ENCODE measurements around the gene ZP2. TPM values are rescaled to one million over a fixed set of nuclear protein-coding genes. Genes with fewer than 3 reads are reported as not detected.

Gene ZP2
- total RNA-seq, 1 donor from 2014 or later = not detected

DNA sequence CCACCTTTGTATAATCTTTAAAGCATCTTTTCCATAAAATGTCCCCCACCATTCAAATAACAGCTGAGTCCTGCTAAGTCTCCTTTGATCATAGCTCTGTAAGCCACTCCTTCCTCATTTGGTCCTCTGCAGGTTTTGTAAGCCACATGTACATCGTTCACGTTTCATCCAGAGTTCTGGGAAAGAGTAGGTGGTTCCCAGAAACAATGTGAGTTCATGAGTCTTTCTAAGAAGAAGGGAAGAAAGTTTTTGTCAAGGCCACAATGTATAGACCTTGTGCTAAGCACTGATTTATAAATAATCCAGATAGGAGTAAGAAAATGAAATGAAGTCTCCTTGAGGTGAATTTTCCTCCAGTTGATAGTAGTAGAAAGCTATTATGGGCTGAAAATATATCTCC is 13.4 kb upstream of the ZP2 start:
- no peaks in the 10 kb centered on the region for H3K4me1 Mint-ChIP-seq (ENCODE audit: unreplicated experiment)
- H3K4me3 Mint-ChIP-seq (ENCODE audit: unreplicated experiment) = no peak overlapping the region
- no peaks in the 10 kb centered on the region for H3K36me3 Mint-ChIP-seq (ENCODE audit: unreplicated experiment)
- H3K9me3 Mint-ChIP-seq (ENCODE audit: unreplicated experiment) = no peaks in the 10 kb centered on the region
- no peak for DNase-seq (ENCODE audit: extremely low spot score, unreplicated experiment)
- H3K27ac Mint-ChIP-seq (ENCODE audit: unreplicated experiment) = no peak overlapping the region
- TF ChIP-seq, protein P1, sequence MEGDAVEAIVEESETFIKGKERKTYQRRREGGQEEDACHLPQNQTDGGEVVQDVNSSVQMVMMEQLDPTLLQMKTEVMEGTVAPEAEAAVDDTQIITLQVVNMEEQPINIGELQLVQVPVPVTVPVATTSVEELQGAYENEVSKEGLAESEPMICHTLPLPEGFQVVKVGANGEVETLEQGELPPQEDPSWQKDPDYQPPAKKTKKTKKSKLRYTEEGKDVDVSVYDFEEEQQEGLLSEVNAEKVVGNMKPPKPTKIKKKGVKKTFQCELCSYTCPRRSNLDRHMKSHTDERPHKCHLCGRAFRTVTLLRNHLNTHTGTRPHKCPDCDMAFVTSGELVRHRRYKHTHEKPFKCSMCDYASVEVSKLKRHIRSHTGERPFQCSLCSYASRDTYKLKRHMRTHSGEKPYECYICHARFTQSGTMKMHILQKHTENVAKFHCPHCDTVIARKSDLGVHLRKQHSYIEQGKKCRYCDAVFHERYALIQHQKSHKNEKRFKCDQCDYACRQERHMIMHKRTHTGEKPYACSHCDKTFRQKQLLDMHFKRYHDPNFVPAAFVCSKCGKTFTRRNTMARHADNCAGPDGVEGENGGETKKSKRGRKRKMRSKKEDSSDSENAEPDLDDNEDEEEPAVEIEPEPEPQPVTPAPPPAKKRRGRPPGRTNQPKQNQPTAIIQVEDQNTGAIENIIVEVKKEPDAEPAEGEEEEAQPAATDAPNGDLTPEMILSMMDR (IDR thresholded peaks at IDR 0.05) = no peak
- H3K27me3 Mint-ChIP-seq (ENCODE audit: unreplicated experiment) = peaks cover 61% of the 10 kb centered on the region

DNA sequence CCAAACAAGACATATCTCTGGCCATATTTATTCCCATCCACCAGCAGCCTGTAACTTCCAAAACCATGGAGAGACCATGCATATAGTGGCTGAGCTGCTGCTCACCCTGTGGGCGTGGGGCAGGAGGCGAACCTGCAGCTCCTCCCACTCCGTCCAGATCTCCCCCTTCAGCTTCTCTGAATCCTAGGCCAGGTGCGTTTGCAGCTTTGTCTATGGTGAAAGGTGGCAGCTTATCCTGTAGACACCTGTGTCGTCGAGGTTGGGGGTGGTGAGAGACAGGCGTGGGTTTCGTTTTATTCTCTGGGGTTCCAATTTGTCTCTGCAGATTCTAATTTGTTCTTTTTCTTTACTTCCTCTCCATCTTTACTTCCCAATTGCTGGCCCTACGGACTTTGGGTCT is 12.4 kb upstream of the ZP2 start:
- Mint-ChIP-seq H3K4me3 (ENCODE audit: unreplicated experiment) (no peak overlapping the region), H3K36me3 (ENCODE audit: unreplicated experiment) (no peaks in the 10 kb centered on the region), H3K9me3 (ENCODE audit: unreplicated experiment) (no peaks in the 10 kb centered on the region), H3K27ac (ENCODE audit: unreplicated experiment) (no peak overlapping the region), H3K4me1 (ENCODE audit: unreplicated experiment) (no peaks in the 10 kb centered on the region), H3K27me3 (ENCODE audit: unreplicated experiment) (peaks cover 57% of the 10 kb centered on the region)
- peak; percentile 44 for DNase-seq (ENCODE audit: extremely low spot score, unreplicated experiment)
- TF ChIP-seq, protein P1 (IDR thresholded peaks at IDR 0.05) = no peak

DNA sequence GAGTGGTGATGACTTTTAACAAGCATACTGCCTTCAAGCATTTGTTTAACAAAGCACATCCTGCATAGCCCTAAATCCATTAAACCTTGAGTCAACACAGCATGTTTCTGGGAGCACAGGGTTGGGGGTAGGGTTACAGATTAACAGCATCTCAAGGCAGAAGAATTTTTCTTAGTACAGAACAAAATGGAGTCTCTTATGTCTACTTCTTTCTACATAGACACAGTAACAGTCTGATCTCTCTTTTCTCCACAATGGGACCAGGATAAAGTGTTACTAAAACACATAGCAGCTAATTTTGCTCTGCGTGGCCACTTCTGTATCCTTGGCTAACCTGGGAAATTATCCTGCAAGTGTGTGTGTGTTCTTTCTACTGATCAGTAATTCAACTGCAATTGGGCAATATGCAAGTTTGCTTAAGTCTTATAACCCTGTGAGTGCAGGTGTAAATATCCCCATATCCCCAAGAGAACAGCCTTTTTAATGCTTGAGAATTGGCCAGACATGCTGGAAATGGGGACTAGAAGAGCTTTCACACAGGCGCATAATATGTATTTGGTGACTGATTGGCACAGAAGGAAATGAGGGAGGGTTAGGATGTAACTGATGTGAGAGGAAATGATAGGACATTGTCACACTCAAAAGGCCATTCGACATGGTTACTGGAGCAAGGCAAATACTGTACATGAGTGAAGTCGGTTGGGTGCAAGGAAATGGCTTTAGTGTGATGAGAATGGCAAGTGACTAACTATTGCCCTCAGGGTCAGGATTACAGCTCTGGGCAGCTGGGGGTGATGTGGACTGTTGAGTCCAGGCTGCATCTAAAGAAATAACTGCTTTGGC is 11.3 kb upstream of the ZP2 start:
- H3K27me3 Mint-ChIP-seq (ENCODE audit: unreplicated experiment) = peaks cover 47% of the 10 kb centered on the region
- H3K36me3 Mint-ChIP-seq (ENCODE audit: unreplicated experiment) = no peaks in the 10 kb centered on the region
- no peaks in the 10 kb centered on the region for H3K4me1 Mint-ChIP-seq (ENCODE audit: unreplicated experiment)
- TF ChIP-seq, protein P1 (IDR thresholded peaks at IDR 0.05) = no peak
- H3K4me3 Mint-ChIP-seq (ENCODE audit: unreplicated experiment) = no peak overlapping the region
- H3K9me3 Mint-ChIP-seq (ENCODE audit: unreplicated experiment) = no peaks in the 10 kb centered on the region
- peak; percentile 3 for DNase-seq (ENCODE audit: extremely low spot score, unreplicated experiment)
- no peak overlapping the region for H3K27ac Mint-ChIP-seq (ENCODE audit: unreplicated experiment)

DNA sequence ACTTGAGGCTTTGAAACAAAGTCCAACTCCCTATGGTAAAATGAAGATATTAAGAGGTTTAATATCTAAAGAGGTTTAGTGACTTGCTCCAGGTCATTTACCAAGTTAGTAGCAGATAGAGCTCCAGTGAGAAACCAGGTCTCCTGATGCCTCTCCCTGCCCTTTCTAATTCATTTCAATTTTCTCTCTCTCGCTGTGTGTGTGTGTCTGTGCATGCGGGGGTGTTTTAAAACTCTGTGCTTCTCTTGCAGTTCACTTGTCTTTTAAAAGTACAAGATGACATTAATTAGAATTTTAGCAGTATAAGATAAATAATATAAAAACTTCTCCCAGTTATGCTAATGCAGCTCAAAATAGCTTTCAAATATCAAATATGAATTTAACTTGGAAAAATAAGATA is 8.2 kb upstream of the ZP2 start:
- no peak overlapping the region for H3K27ac Mint-ChIP-seq (ENCODE audit: unreplicated experiment)
- no peaks in the 10 kb centered on the region for H3K36me3 Mint-ChIP-seq (ENCODE audit: unreplicated experiment)
- peak; percentile 4 for DNase-seq (ENCODE audit: extremely low spot score, unreplicated experiment)
- TF ChIP-seq, protein P1 (IDR thresholded peaks at IDR 0.05) = no peak
- H3K9me3 Mint-ChIP-seq (ENCODE audit: unreplicated experiment) = no peaks in the 10 kb centered on the region
- H3K4me3 Mint-ChIP-seq (ENCODE audit: unreplicated experiment) = no peak overlapping the region
- H3K27me3 Mint-ChIP-seq (ENCODE audit: unreplicated experiment) = peaks cover 29% of the 10 kb centered on the region
- H3K4me1 Mint-ChIP-seq (ENCODE audit: unreplicated experiment) = no peaks in the 10 kb centered on the region

DNA sequence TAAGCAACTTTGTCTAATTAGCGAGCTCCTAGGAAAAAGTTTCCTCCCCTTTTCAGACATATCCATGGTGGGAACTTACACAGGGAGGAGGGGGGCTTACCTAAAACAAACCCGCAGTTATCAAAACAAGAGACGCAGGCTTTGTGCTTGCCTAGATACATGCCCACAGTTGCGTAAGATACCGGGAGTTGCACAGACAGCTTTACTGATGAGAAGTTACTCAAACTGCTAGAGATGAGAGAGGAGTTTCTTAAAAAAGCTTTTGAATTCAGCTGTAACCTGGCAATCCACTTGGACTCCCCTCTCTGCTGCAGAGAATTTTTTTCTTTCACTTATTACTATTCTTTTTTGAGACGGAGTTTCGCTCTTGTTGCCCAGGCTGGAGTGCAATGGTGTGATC is 6.8 kb upstream of the ZP2 start:
- TF ChIP-seq, protein P1 (IDR thresholded peaks at IDR 0.05) = no peak
- peak; percentile 27 for DNase-seq (ENCODE audit: extremely low spot score, unreplicated experiment)
- no peak overlapping the region for H3K27ac Mint-ChIP-seq (ENCODE audit: unreplicated experiment)

More for the DNA sequence above, 6.8 kb upstream of the ZP2 start:
- H3K4me1 Mint-ChIP-seq (ENCODE audit: unreplicated experiment) = no peaks in the 10 kb centered on the region
- H3K9me3 Mint-ChIP-seq (ENCODE audit: unreplicated experiment) = no peaks in the 10 kb centered on the region
- no peaks in the 10 kb centered on the region for H3K36me3 Mint-ChIP-seq (ENCODE audit: unreplicated experiment)
- no peak overlapping the region for H3K4me3 Mint-ChIP-seq (ENCODE audit: unreplicated experiment)
- peaks cover 34% of the 10 kb centered on the region for H3K27me3 Mint-ChIP-seq (ENCODE audit: unreplicated experiment)

Data from osteocyte (in vitro differentiated cells).